GM12878 (cell line): ENCODE measurements around the gene NOP16.

Experiments
- EZH2 ChIP-seq: IDR thresholded peaks from 2 replicates; pipeline ENCODE4 v1.6.1; 2012; ENCODE audit warnings: low read depth, mild to moderate bottlenecking, control low read depth, inconsistent platforms, low read length, borderline replicate concordance; ENCODE audit not compliant: control insufficient read depth
- PBX3 ChIP-seq: IDR thresholded peaks from 2 replicates; pipeline ENCODE4 v1.6.1; 2011; ENCODE audit warnings: mild to moderate bottlenecking, low read depth, low read length, moderate library complexity; ENCODE audit not compliant: insufficient replicate concordance
- USF2 ChIP-seq: IDR thresholded peaks from 2 replicates; pipeline ENCODE4 v1.6.1; 2011; ENCODE audit warnings: low read depth, low read length, improper control_type of control experiment, borderline replicate concordance
- TF ChIP-seq, protein P1 (sequence below), 3 experiments: IDR thresholded peaks in 2 of 3; conservative IDR thresholded peaks in 1 of 3; 2 replicates each; pipeline ENCODE4 v1.5.1; 2011; ENCODE audit warnings: low read depth in 3 of 3, low read length in 3 of 3, mild to moderate bottlenecking in 3 of 3, control low read depth in 2 of 3, moderate library complexity in 2 of 3, inconsistent platforms in 1 of 3, mixed read lengths in 1 of 3; ENCODE audit not compliant: control insufficient read depth in 2 of 3, insufficient read depth in 1 of 3; ENCODE audit errors: extremely low read depth in 1 of 3
- TF ChIP-seq, protein P2 (sequence below): fragments of 450-650 bp; IDR thresholded peaks from 2 replicates; pipeline ENCODE4 v1.6.1; 2014; ENCODE audit warnings: mild to moderate bottlenecking

GRCh38 chr5:176334031-176334770, 54.2 kb downstream of the NOP16 start:
- no peak for TF ChIP-seq USF2
- TF ChIP-seq PBX3 = no peak
- TF ChIP-seq, protein P1, sequence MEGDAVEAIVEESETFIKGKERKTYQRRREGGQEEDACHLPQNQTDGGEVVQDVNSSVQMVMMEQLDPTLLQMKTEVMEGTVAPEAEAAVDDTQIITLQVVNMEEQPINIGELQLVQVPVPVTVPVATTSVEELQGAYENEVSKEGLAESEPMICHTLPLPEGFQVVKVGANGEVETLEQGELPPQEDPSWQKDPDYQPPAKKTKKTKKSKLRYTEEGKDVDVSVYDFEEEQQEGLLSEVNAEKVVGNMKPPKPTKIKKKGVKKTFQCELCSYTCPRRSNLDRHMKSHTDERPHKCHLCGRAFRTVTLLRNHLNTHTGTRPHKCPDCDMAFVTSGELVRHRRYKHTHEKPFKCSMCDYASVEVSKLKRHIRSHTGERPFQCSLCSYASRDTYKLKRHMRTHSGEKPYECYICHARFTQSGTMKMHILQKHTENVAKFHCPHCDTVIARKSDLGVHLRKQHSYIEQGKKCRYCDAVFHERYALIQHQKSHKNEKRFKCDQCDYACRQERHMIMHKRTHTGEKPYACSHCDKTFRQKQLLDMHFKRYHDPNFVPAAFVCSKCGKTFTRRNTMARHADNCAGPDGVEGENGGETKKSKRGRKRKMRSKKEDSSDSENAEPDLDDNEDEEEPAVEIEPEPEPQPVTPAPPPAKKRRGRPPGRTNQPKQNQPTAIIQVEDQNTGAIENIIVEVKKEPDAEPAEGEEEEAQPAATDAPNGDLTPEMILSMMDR (IDR thresholded peaks at IDR 0.05 in 2 of 3, conservative IDR thresholded peaks at IDR 0.05 in 1 of 3; ENCODE audit: control insufficient read depth in 2 of 3, extremely low read depth in 1 of 3, insufficient read depth in 1 of 3, low read depth in 3 of 3, low read length in 3 of 3) = no peak
- TF ChIP-seq, protein P2, sequence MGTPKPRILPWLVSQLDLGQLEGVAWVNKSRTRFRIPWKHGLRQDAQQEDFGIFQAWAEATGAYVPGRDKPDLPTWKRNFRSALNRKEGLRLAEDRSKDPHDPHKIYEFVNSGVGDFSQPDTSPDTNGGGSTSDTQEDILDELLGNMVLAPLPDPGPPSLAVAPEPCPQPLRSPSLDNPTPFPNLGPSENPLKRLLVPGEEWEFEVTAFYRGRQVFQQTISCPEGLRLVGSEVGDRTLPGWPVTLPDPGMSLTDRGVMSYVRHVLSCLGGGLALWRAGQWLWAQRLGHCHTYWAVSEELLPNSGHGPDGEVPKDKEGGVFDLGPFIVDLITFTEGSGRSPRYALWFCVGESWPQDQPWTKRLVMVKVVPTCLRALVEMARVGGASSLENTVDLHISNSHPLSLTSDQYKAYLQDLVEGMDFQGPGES = no peak
- TF ChIP-seq EZH2 = no peak
